Left lobe of liver (tissue), 2 donors: ENCODE data around the gene ZNF639. TPM values are rescaled to one million over a fixed set of nuclear protein-coding genes. Genes with fewer than 3 reads are reported as not detected.

Experiments used
- ATAC-seq: fragments of 200-7000 bp; cut with Tn5 transposase; one replicate; pipeline ENCODE4 v1.9.1; 2020; ENCODE audit warnings: mild to moderate bottlenecking, moderate library complexity
- DNase-seq: peaks from one replicate; pipeline ENCODE4 v3.0.0-alpha.2; 2020; ENCODE audit warnings: low spot score
- total RNA-seq: library from RNA; stranded (reverse); gene quantifications from one replicate; pipeline ENCODE4 v1.2.1, GENCODE V29; 2021
- donor health status: DM: no; HTN: no; CAD: no; lungs with moderate emphysema.
- donor health status: DM: no; HTN: yes; CAD: no.

ZNF639 gene
- total RNA-seq, 1 donor from 2014 or later: 9.7 TPM

GRCh38 chr3:179309225-179310078, 13.4 kb upstream of the ZNF639 start:
- DNase-seq (no peak), ATAC-seq (no peak)

GRCh38 chr3:179318876-179319275, 4.0 kb upstream of the ZNF639 start:
- ATAC-seq (no peak), DNase-seq (no peak)

- DNase-seq (no peak), ATAC-seq (no peak)
These were observed 1.1 kb upstream of the ZNF639 start for GRCh38 chr3:179321668-179322285.

- peak; percentile 75 for DNase-seq
- ATAC-seq: peak; percentile 71
These were observed 623 bp downstream of the ZNF639 start for GRCh38 chr3:179323197-179324110.

- no peak for ATAC-seq
- DNase-seq: no peak
These were observed 1.5 kb downstream of the ZNF639 start for GRCh38 chr3:179324270-179324754.

- DNase-seq: no peak
- ATAC-seq: no peak
These were observed 7.6 kb downstream of the ZNF639 start for GRCh38 chr3:179330438-179330837.

- ATAC-seq: no peak
- no peak for DNase-seq
These were observed 9.4 kb downstream of the ZNF639 start for GRCh38 chr3:179332240-179332639.

GRCh38 chr3:179333084-179333483, 10.3 kb downstream of the ZNF639 start:
- ATAC-seq (no peak), DNase-seq (no peak)

GRCh38 chr3:179336345-179336929, 13.6 kb downstream of the ZNF639 start:
- no peak for DNase-seq
- no peak for ATAC-seq

- peak; percentile 95 for DNase-seq
- peak; percentile 99 for ATAC-seq
These were observed 24.7 kb downstream of the ZNF639 start, which contains the start of gene MFN1 for GRCh38 chr3:179347345-179348194. Gene MFN1, plus strand, starts transcription at chr3:179347709. Its CDS starts 1,143 bp downstream, at chr3:179348852.

GRCh38 chr3:179348325-179349013, 25.6 kb downstream of the ZNF639 start:
- DNase-seq (no peak), ATAC-seq (no peak)

- ATAC-seq: no peak
- DNase-seq: no peak
These were observed 33.2 kb downstream of the ZNF639 start for GRCh38 chr3:179355996-179356395.

GRCh38 chr3:179363332-179363731, 40.5 kb downstream of the ZNF639 start:
- DNase-seq (no peak), ATAC-seq (no peak)

- no peak for ATAC-seq
- DNase-seq: no peak
These were observed 46.8 kb downstream of the ZNF639 start for GRCh38 chr3:179369621-179370020.

- DNase-seq (no peak), ATAC-seq (no peak)
These were observed 51.1 kb downstream of the ZNF639 start for GRCh38 chr3:179373938-179374337.

- DNase-seq: no peak
- ATAC-seq: no peak
These were observed 52.5 kb downstream of the ZNF639 start for GRCh38 chr3:179375091-179375999.

- DNase-seq (no peak), ATAC-seq (no peak)
These were observed 53.6 kb downstream of the ZNF639 start for GRCh38 chr3:179376474-179376873.
